Measurements from ENCODE around the gene TNFRSF1A.

- no peak for TF ChIP-seq CTCF (IDR thresholded peaks at IDR 0.05)
- no peak for TF ChIP-seq POLR2AphosphoS5 (IDR thresholded peaks at IDR 0.05)
- TF ChIP-seq EP300 (IDR thresholded peaks at IDR 0.05): no peak
- no peak for TF ChIP-seq POLR2A (IDR thresholded peaks at IDR 0.05)
Observed at GRCh38 chr12:6317693-6318439, 24.0 kb downstream of the TNFRSF1A start.

All from upper lobe of left lung (tissue), 4 donors.